Urothelium cell line (cell line): ENCODE results near the gene INTS1.
"Not testable (repeated sequence)": the region's sequence is repeated elsewhere in the genome, so short reads cannot be mapped to it uniquely, and the experiment has no call there.

ENCODE experiments used
- DNase-seq: peaks from one replicate; pipeline ENCODE4 v3.0.0; 2011; ENCODE audit warnings: low spot score, mixed read lengths
- FAIRE-seq: peaks from 2 replicates; lab custom pipeline; 2011; peaks lifted over from hg19 to GRCh38; lab: Jason Lieb, UNC

Gene INTS1

GRCh38 chr7:1531263-1531978 is 27.2 kb upstream of the INTS1 start:
- FAIRE-seq (peak; percentile 77), DNase-seq (no peak)

- DNase-seq (no peak), FAIRE-seq (no peak)
Measured at GRCh38 chr7:1530946-1531262, 26.7 kb upstream of the INTS1 start.

DNA sequence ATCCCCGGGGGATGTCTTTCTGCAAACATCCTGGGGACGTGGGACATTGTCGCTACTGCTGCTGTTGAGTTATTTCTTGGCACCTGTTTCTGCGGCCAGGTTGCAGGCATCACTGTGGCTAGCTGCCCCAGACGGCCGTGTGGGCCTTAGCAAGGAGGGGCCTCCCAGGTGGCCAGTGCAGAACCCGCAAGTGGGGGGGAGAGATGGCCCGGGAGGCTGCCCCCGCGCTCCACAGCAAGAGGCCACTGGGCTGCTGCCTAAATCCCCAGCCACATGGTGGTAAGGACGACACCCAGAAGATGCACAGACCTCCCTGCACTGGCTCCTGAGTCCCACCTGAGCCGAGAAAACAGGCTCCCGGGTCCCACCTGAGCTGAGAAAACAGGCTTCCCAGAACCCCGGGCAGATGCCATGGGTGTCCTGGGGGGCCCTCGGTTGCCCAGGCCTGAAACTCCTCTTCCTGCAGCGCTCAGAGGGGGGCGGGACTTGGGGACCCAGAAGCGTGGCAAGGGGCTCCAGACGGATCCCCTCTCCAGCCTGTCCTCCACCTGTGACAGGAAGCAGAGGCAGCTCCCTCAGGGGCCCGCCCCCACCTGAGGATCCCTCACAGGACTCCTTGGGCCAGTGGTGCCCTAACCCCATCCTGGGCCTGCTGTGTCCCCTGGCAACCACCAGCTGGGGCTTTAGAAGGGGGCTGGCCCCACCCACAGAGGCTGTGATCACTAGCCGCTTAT is 25.4 kb upstream of the INTS1 start:
- no peak for DNase-seq

DNA sequence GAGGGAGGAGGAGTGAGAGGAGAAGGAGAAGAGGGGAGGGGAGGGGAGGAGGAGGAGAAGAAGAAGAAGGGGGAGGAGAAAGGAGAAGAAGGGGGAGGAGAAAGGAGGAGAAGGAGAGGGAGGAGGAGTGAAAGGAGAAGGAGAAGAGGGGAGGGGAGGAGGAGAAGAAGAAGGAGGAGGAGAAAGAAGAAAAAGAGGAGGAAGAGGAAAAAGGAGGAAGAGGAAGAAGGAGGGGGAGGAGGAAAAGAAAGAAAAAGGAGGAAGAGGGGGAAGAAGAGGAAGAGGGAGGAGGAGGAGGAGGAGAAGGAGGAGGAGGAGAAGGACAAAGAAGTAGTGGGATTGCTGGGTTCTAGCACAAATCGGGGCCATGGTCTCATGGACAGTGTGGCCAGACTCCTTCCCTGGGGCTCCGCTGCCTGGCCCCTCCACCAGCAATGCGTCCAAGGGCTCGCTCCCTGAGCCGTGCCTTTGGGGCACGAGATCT is 22.1 kb upstream of the INTS1 start:
- DNase-seq (no peak), FAIRE-seq (no peak)

More for the DNA sequence above, 25.4 kb upstream of the INTS1 start:
- no peak for FAIRE-seq

DNA sequence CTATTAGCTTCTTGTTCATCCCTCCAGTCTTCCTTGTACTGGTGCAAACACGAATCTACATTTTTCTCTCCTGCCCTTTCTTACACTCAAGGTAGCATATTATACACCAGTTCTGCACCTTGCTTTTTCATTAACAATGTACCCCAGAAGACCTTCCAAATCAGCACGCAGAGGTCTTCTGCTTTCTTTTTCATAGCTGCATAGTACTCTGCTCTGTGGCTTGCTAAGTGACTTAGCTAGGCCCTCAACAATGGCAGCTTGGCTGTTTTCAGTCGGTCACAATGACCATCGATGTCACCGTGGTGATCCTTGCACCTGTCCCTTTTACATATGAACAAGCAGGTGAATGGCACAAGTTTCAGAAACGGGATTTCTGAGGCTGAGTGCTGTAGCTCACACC is 21.2 kb upstream of the INTS1 start:
- FAIRE-seq: peak; percentile 97
- DNase-seq: no peak

- DNase-seq: no peak
- FAIRE-seq: peak; percentile 89
Measured at GRCh38 chr7:1523844-1524243, 19.7 kb upstream of the INTS1 start.

DNA sequence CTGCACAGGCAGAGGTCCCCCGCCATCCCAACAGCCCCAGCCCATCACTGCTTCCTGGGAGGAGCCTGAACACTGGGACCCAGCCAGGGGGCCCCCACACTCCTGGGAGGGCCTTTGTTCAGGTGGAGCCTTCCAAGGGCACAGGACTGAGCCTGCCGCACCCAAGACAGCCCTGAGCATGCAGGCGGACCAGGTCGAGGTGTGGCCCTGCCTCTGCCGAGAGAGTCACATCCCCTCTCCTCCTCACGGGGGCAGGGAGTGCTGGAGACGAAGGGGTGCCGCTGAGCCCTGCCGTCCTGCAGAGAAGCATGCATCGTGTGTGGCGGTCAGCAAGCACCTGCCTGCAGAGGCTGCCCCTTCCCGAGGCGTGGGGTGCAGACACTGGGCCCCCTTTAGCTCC is 19.0 kb upstream of the INTS1 start:
- FAIRE-seq (peak; percentile 89), DNase-seq (no peak)

GRCh38 chr7:1521456-1521855 is 17.3 kb upstream of the INTS1 start:
- FAIRE-seq: peak; percentile 87
- DNase-seq: no peak

- FAIRE-seq: peak; percentile 99
Measured at GRCh38 chr7:1520539-1521234, 16.5 kb upstream of the INTS1 start.

GRCh38 chr7:1519322-1519922 is 15.2 kb upstream of the INTS1 start:
- DNase-seq, FAIRE-seq: not testable (repeated sequence)

More at GRCh38 chr7:1520539-1521234, 16.5 kb upstream of the INTS1 start:
- DNase-seq: peak; percentile 96

DNA sequence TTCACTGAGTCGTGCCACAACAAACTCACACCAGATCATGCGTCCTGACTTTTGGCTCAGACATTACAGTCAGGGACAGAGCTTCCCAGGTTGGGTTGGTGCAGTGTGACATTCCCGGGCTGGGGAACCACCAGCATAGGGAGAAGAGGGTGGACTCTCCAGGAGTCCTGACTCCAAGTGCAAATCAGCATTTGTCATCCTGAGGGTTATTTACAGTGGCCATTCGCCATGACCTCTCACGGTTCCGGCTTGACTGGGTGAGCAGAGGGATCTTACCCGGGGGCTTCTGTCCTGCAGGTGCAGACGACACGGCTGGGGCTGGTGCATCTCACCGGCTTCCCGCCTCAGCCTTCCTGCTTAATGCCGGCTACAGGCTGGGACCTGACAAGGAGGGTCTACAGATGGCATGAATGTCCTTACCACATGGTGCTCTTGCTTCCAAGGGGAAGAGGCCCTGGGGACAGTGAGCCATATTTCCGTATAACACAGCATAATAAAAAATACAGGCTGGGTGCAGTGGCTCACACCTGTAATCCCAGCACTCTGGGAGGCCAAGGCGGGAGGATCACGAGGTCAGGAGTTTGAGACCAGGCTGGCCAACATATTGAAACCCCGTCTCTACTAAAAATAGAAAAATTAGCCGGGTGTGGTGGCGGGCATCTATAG is 12.5 kb upstream of the INTS1 start:
- DNase-seq: no peak
- peak; percentile 59 for FAIRE-seq

DNA sequence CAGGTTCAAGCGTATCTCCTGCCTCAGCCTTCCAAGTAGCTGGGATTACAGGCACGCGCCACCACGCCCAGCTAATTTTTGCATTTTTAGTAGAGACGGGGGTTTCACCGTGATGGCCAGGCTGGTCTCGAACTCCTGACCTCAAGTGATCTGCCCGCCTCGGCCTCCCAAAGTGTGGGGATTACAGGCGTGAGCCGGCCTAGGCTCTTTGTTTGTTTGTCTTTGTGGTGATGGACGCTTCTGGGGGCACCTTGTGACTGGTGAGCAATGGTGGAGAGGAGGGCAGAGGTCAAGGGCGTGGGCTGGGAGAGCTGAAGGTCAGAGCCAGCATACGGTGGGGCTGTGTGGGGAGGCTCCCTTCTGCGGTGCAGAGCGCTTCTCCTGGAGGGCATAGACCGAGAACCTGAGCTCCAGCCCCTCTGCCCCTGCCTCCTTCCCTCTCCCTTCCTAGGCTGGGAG is 11.3 kb upstream of the INTS1 start:
- DNase-seq, FAIRE-seq: not testable (repeated sequence)

- FAIRE-seq (peak; percentile 40), DNase-seq (no peak)
Measured at GRCh38 chr7:1514995-1515401, 10.8 kb upstream of the INTS1 start.

DNA sequence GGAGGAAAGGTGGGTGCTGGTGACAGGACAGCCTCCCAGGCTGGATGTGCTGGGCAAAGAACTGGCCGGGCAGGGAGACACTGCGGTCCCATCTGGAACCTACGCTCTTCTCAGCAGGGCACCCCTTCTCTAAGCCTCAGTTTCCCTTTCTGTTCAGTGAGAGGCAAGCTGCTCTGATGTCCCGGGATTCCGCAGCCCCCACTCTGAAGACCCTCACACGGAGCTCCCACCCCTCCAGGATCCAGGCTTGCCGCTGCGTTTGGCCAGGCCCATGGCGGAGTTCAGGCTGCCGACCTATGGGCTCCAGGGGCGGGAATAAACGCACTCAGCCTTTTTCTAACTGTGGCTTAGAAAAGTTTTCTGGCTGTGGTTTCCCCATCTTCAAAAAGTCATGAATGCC is 10.2 kb upstream of the INTS1 start:
- no peak for FAIRE-seq
- DNase-seq: no peak

DNA sequence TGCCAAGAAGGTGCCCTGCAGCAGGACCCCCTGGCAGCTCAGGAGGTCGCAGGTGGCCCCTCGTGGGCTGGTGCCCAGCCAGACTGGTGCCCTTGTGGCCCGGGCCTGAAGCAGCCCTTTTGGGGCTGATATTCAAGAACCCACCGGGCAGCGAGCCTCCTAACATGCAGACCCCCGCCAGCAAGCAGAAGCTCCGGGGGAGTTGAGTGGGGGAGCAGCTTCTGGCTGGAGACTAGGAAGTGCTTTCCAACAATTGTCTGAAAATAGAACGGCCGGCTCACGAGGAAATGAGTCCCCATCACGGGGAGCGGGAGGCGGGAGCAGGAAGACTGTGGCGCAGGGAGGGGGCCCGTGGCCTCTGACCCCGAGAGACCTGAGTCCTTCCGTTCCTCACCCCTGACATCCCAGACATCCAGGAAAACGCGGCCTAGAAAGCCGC is 9.5 kb upstream of the INTS1 start:
- DNase-seq (no peak), FAIRE-seq (no peak)

- FAIRE-seq: peak; percentile 98
- peak; percentile 96 for DNase-seq
Measured at GRCh38 chr7:1512781-1513656, 8.8 kb upstream of the INTS1 start.

DNA sequence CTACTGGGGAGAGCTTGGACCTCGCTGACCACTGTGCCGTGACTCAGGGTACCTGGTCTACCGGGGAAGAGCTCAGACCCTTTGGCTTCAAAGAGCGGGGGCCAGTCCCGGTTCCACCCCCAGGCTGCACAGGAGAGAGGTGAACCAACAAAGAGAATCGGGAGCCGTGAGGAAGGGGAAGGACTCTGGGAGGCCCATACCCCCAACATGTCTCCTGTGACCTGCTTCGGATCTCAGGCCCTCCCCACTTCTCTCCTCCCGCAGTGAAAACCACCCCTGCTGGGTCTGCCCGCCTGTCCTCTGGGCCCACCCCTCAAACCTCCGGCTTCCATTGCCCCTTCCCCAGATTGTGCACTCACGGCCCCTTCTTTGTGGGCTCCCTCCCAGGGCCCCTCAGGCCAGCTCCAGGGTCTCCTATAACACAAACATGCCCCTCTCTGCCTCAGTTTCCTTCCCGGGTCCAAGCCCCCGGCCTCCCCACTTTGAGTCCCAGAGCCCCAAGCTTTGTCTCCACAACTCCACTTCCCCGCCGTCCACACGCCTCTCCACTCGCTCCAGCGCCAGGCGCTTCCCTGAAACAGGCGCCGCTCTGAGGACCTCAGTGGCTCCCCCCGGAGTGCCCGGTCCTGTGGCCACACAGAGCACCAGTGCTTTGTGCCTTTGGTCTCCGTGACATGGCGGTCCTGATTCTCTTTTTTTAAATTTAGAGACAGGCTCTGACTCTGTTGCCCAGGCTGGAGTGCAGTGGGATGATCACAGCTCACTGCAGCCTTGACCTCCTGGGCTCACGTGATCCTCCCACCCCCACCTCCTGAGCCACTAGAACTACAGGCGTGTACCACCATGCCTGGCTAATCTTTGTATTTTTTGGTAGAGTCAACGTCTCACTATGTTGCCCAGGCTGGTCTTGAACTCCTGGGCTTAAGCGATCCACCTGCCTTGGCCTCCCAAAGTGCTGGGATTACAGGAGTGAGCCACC is 7.5 kb upstream of the INTS1 start:
- FAIRE-seq (peak; percentile 81), DNase-seq (no peak)

DNA sequence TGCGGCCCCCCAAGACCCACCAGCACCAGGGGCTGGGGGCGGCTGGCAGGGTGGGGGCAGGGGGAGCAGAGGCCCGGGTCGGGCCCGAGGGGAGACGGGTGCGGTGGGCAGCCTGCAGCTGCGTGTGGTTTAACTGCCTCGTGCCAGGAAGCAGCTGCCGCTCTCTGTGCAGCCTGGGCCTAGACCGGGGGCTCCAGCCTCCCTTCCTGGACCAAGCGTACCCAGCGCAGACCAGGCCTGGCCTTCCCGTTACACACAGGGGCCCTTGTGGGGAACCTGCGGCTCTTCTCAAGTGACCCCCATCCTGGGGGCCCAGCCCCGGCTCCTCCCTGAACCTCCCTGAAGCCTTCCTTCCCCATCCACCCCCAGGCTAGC is 6.6 kb upstream of the INTS1 start:
- FAIRE-seq: no peak
- no peak for DNase-seq
